ENCODE measurements around the gene ZNF362. TPM values are rescaled to one million over a fixed set of nuclear protein-coding genes. Genes with fewer than 3 reads are reported as not detected.

The ZNF362 gene
- total RNA-seq, 1 donor from 2014 or later: 24.6 TPM

GRCh38 chr1:33232716-33233115, 23.6 kb upstream of the ZNF362 start:
- intact Hi-C loops (cut with DNase I): no loop called here
- Histone ChIP-seq H3K9me3 (no peaks in the 10 kb centered on the region), H3K27me3 (no peaks in the 10 kb centered on the region), H3K27ac (no peak overlapping the region), H3K36me3 (no peaks in the 10 kb centered on the region), H3K4me3 (no peak overlapping the region), H3K4me1 (peaks cover 13% of the 10 kb centered on the region)
- TF ChIP-seq POLR2AphosphoS5 (IDR thresholded peaks at IDR 0.05; ENCODE audit: insufficient read depth in 1 of 2, low read depth in 1 of 2): no peak
- no peak for TF ChIP-seq POLR2A (IDR thresholded peaks at IDR 0.05)
- no peak for TF ChIP-seq CTCF (IDR thresholded peaks at IDR 0.05)
- DNase-seq (ENCODE audit: extremely low spot score in 2 of 2): no peak

DNA sequence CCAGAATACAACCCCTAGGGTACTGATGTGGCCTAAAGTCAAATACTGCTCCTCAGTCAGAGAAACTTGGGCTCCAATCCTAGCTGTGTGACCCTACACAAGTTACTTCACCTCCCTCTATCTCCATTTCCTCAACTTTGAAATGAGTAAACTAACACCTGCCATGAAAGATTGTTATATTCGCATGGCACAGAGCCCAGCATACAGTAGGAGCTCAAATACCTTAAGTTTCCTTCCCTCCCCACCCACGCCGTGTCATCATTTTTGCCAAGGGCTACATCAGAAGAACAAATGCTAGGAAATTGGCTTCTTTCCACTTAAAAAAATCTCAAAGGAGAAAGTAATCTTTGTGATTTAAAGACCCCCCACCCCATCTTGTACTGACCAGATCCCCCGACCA, 22.2 kb upstream of the ZNF362 start:
- TF ChIP-seq POLR2AphosphoS5 (IDR thresholded peaks at IDR 0.05; ENCODE audit: insufficient read depth in 1 of 2, low read depth in 1 of 2) (no peak), POLR2A (IDR thresholded peaks at IDR 0.05) (no peak), CTCF (IDR thresholded peaks at IDR 0.05) (no peak)
- no peak overlapping the region for H3K4me3 ChIP-seq
- H3K4me1 ChIP-seq: peaks cover 7% of the 10 kb centered on the region
- H3K9me3 ChIP-seq: no peaks in the 10 kb centered on the region
- H3K27me3 ChIP-seq: no peaks in the 10 kb centered on the region
- no peak for DNase-seq (ENCODE audit: extremely low spot score in 2 of 2)
- no peaks in the 10 kb centered on the region for H3K36me3 ChIP-seq
- H3K27ac ChIP-seq: no peak overlapping the region
- intact Hi-C loops (cut with DNase I): no loop called here

GRCh38 chr1:33234588-33234990, 21.7 kb upstream of the ZNF362 start:
- no peak for DNase-seq (ENCODE audit: extremely low spot score in 2 of 2)

GRCh38 chr1:33235521-33235920, 20.8 kb upstream of the ZNF362 start:
- H3K36me3 ChIP-seq: no peaks in the 10 kb centered on the region
- no peak overlapping the region for H3K4me3 ChIP-seq
- peaks cover 7% of the 10 kb centered on the region for H3K4me1 ChIP-seq
- intact Hi-C loops (cut with DNase I): no loop called here
- no peak for DNase-seq (ENCODE audit: extremely low spot score in 2 of 2)
- H3K9me3 ChIP-seq: no peaks in the 10 kb centered on the region
- H3K27me3 ChIP-seq: no peaks in the 10 kb centered on the region
- no peak overlapping the region for H3K27ac ChIP-seq
- no peak for TF ChIP-seq POLR2AphosphoS5 (IDR thresholded peaks at IDR 0.05; ENCODE audit: insufficient read depth in 1 of 2, low read depth in 1 of 2)
- TF ChIP-seq POLR2A (IDR thresholded peaks at IDR 0.05): no peak
- TF ChIP-seq CTCF (IDR thresholded peaks at IDR 0.05): no peak

More at GRCh38 chr1:33234588-33234990, 21.7 kb upstream of the ZNF362 start:
- Histone ChIP-seq H3K4me3 (no peak overlapping the region), H3K27me3 (no peaks in the 10 kb centered on the region), H3K4me1 (peaks cover 7% of the 10 kb centered on the region), H3K27ac (no peak overlapping the region), H3K36me3 (no peaks in the 10 kb centered on the region), H3K9me3 (no peaks in the 10 kb centered on the region)
- TF ChIP-seq POLR2AphosphoS5 (IDR thresholded peaks at IDR 0.05; ENCODE audit: insufficient read depth in 1 of 2, low read depth in 1 of 2): no peak
- TF ChIP-seq POLR2A (IDR thresholded peaks at IDR 0.05): no peak
- no peak for TF ChIP-seq CTCF (IDR thresholded peaks at IDR 0.05)
- intact Hi-C loops (cut with DNase I): no loop called here

GRCh38 chr1:33236498-33236897, 19.8 kb upstream of the ZNF362 start:
- Histone ChIP-seq H3K4me1 (peaks cover 7% of the 10 kb centered on the region), H3K9me3 (no peaks in the 10 kb centered on the region), H3K4me3 (no peak overlapping the region), H3K27ac (no peak overlapping the region), H3K27me3 (no peaks in the 10 kb centered on the region), H3K36me3 (no peaks in the 10 kb centered on the region)
- TF ChIP-seq POLR2A (IDR thresholded peaks at IDR 0.05) (no peak), POLR2AphosphoS5 (IDR thresholded peaks at IDR 0.05; ENCODE audit: insufficient read depth in 1 of 2, low read depth in 1 of 2) (no peak), CTCF (IDR thresholded peaks at IDR 0.05) (no peak)
- no peak for DNase-seq (ENCODE audit: extremely low spot score in 2 of 2)
- intact Hi-C loops (cut with DNase I): no loop called here
